ENCODE data around the gene HPX. TPM values are rescaled to one million over a fixed set of nuclear protein-coding genes. Genes with fewer than 3 reads are reported as not detected.

HPX gene
- polyA plus RNA-seq, 12 donors, result 1.1 to 6.6 (median 1.8) TPM; not detected in 2

GRCh38 chr11:6468712-6469495 lies 28.1 kb upstream of the HPX start:
- peak; percentile 85 for DNase-seq

GRCh38 chr11:6459099-6459450 lies 18.3 kb upstream of the HPX start:
- no peak for DNase-seq

- no peak for DNase-seq
Observed at GRCh38 chr11:6458352-6459098, 17.7 kb upstream of the HPX start.

GRCh38 chr11:6457581-6458320 lies 17.0 kb upstream of the HPX start:
- DNase-seq, result no peak

- no peak for DNase-seq
Observed at GRCh38 chr11:6456361-6457073, 15.7 kb upstream of the HPX start.

GRCh38 chr11:6455070-6455469 lies 14.3 kb upstream of the HPX start:
- no peak for DNase-seq

- DNase-seq, result no peak
Observed at GRCh38 chr11:6453152-6453551, 12.4 kb upstream of the HPX start.

- no peak for DNase-seq
Observed at GRCh38 chr11:6452219-6452618, 11.4 kb upstream of the HPX start.

GRCh38 chr11:6448574-6448973 lies 7.8 kb upstream of the HPX start:
- no peak for DNase-seq

GRCh38 chr11:6443269-6444003 lies 2.6 kb upstream of the HPX start:
- DNase-seq, result peak; percentile 25

GRCh38 chr11:6442441-6442840 lies 1.7 kb upstream of the HPX start:
- no peak for DNase-seq

GRCh38 chr11:6438979-6439571 lies 1.7 kb downstream of the HPX start:
- DNase-seq, result peak; percentile 16

GRCh38 chr11:6437993-6438392 lies 2.8 kb downstream of the HPX start:
- no peak for DNase-seq

- no peak for DNase-seq
Observed at GRCh38 chr11:6437423-6437822, 3.4 kb downstream of the HPX start.

- no peak for DNase-seq
Observed at GRCh38 chr11:6433998-6434660, 6.7 kb downstream of the HPX start.

- DNase-seq, result no peak
Observed at GRCh38 chr11:6431861-6432260, 8.9 kb downstream of the HPX start.

- no peak for DNase-seq
Observed at GRCh38 chr11:6427516-6427915, 13.3 kb downstream of the HPX start.

GRCh38 chr11:6420677-6421076 lies 20.1 kb downstream of the HPX start:
- no peak for DNase-seq

- peak; percentile 70 for DNase-seq
Observed at GRCh38 chr11:6419009-6419631, 21.7 kb downstream of the HPX start, which contains the start of gene APBB1. APBB1 (minus strand) TSS chr11:6419094; CDS start chr11:6411347, 7,747 bp downstream.

GRCh38 chr11:6418557-6419008 lies 22.2 kb downstream of the HPX start:
- DNase-seq, result peak; percentile 21
